ENCODE results near the gene MASTL.

DNA sequence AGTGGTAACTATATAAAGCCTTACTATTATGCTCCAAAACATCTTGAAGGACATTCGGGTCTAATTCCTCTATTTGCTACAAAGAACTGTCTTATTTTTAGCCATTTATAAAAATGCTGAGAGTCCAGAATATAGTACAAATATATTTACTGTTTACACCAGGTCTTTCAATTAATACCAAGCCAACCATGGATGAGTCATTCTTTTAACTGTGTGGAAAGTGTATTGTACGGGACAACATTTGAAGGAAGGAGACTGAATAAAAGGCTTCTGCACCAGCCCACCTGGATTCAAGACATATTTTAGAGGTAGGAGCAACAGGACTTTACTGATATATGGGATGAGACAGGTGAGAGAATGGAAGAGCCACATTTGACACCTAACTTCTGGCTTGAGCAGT, 35.4 kb downstream of the MASTL start:
- no peak for TF ChIP-seq CTCF (IDR thresholded peaks at IDR 0.05)
- no peak for TF ChIP-seq POLR2A (IDR thresholded peaks at IDR 0.05)
